ENCODE measurements around the gene SHOC2.
A peak's percentile ranks its signal among the peaks of the same experiment; 100 is the strongest.

SHOC2 gene

GRCh38 chr10:110918643-110919348, 608 bp upstream of the SHOC2 start, which contains the start of gene BBIP1:
Gene BBIP1 (minus strand): TSS chr10:110919180. CDS start chr10:110918157, 1,023 bp downstream.
- peak within 1 kb of the TSS; percentile 96 for H3K4me3 ChIP-seq (ENCODE audit: insufficient read depth, low read depth, low read length)
- H3K27me3 ChIP-seq (ENCODE audit: control insufficient read depth, insufficient read depth, low read length, poor library complexity, severe bottlenecking), result no peaks in the 10 kb centered on the region
- H3K36me3 ChIP-seq (ENCODE audit: control insufficient read depth, insufficient read depth, low read length), result no peaks in the 10 kb centered on the region
- no peaks in the 10 kb centered on the region for H3K9me3 ChIP-seq (ENCODE audit: control insufficient read depth, low read length)
- H3K4me1 ChIP-seq (ENCODE audit: control insufficient read depth, insufficient read depth, low read length), result peaks cover 3% of the 10 kb centered on the region
- peak within 1 kb of the TSS; percentile 98 for H3K27ac ChIP-seq (ENCODE audit: insufficient read depth, low read depth, low read length, poor library complexity, severe bottlenecking)
- WGBS, 2 experiments, result 0% methylated on average over 40 of the region's 40 CpGs

GRCh38 chr10:110919971-110920881, 822 bp downstream of the SHOC2 start:
- 1% methylated on average over 44 of the region's 44 CpGs for WGBS, 2 experiments
- Histone ChIP-seq H3K27me3 (ENCODE audit: control insufficient read depth, insufficient read depth, low read length, poor library complexity, severe bottlenecking) (no peaks in the 10 kb centered on the region), H3K9me3 (ENCODE audit: control insufficient read depth, low read length) (no peaks in the 10 kb centered on the region), H3K4me3 (ENCODE audit: insufficient read depth, low read depth, low read length) (peak overlapping the region; percentile 86), H3K36me3 (ENCODE audit: control insufficient read depth, insufficient read depth, low read length) (no peaks in the 10 kb centered on the region), H3K27ac (ENCODE audit: insufficient read depth, low read depth, low read length, poor library complexity, severe bottlenecking) (peak overlapping the region; percentile 78), H3K4me1 (ENCODE audit: control insufficient read depth, insufficient read depth, low read length) (peaks cover 3% of the 10 kb centered on the region)

- Histone ChIP-seq H3K4me3 (ENCODE audit: insufficient read depth, low read depth, low read length) (no peak overlapping the region), H3K4me1 (ENCODE audit: control insufficient read depth, insufficient read depth, low read length) (peaks cover 3% of the 10 kb centered on the region), H3K36me3 (ENCODE audit: control insufficient read depth, insufficient read depth, low read length) (no peaks in the 10 kb centered on the region), H3K9me3 (ENCODE audit: control insufficient read depth, low read length) (no peaks in the 10 kb centered on the region), H3K27me3 (ENCODE audit: control insufficient read depth, insufficient read depth, low read length, poor library complexity, severe bottlenecking) (no peaks in the 10 kb centered on the region), H3K27ac (ENCODE audit: insufficient read depth, low read depth, low read length, poor library complexity, severe bottlenecking) (no peak overlapping the region)
- 96 to 100% methylated on average over 2 of the region's 2 CpGs for WGBS, 2 experiments
These were observed 4.6 kb downstream of the SHOC2 start for GRCh38 chr10:110923856-110924493.

GRCh38 chr10:110927461-110927860, 8.1 kb downstream of the SHOC2 start:
- Histone ChIP-seq H3K9me3 (ENCODE audit: control insufficient read depth, low read length) (no peaks in the 10 kb centered on the region), H3K4me3 (ENCODE audit: insufficient read depth, low read depth, low read length) (no peak overlapping the region), H3K4me1 (ENCODE audit: control insufficient read depth, insufficient read depth, low read length) (no peaks in the 10 kb centered on the region), H3K36me3 (ENCODE audit: control insufficient read depth, insufficient read depth, low read length) (no peaks in the 10 kb centered on the region), H3K27ac (ENCODE audit: insufficient read depth, low read depth, low read length, poor library complexity, severe bottlenecking) (no peak overlapping the region), H3K27me3 (ENCODE audit: control insufficient read depth, insufficient read depth, low read length, poor library complexity, severe bottlenecking) (no peaks in the 10 kb centered on the region)
- 93 to 96% methylated on average over 2 of the region's 2 CpGs for WGBS, 2 experiments

GRCh38 chr10:110931769-110932381, 12.5 kb downstream of the SHOC2 start:
- Histone ChIP-seq H3K9me3 (ENCODE audit: control insufficient read depth, low read length) (no peaks in the 10 kb centered on the region), H3K27ac (ENCODE audit: insufficient read depth, low read depth, low read length, poor library complexity, severe bottlenecking) (no peak overlapping the region), H3K36me3 (ENCODE audit: control insufficient read depth, insufficient read depth, low read length) (no peaks in the 10 kb centered on the region), H3K4me3 (ENCODE audit: insufficient read depth, low read depth, low read length) (no peak overlapping the region), H3K4me1 (ENCODE audit: control insufficient read depth, insufficient read depth, low read length) (no peaks in the 10 kb centered on the region), H3K27me3 (ENCODE audit: control insufficient read depth, insufficient read depth, low read length, poor library complexity, severe bottlenecking) (no peaks in the 10 kb centered on the region)
- WGBS, 2 experiments, result 89 to 91% methylated on average over 1 of the region's 1 CpG

GRCh38 chr10:110932505-110933180, 13.2 kb downstream of the SHOC2 start:
- 82 to 86% methylated on average over 1 of the region's 1 CpG for WGBS, 2 experiments
- no peak overlapping the region for H3K27ac ChIP-seq (ENCODE audit: insufficient read depth, low read depth, low read length, poor library complexity, severe bottlenecking)

GRCh38 chr10:110936757-110937156, 17.4 kb downstream of the SHOC2 start:
- no peaks in the 10 kb centered on the region for H3K4me1 ChIP-seq (ENCODE audit: control insufficient read depth, insufficient read depth, low read length)
- H3K4me3 ChIP-seq (ENCODE audit: insufficient read depth, low read depth, low read length), result no peak overlapping the region
- WGBS, 2 experiments, result 94 to 96% methylated on average over 18 of the region's 18 CpGs
- H3K9me3 ChIP-seq (ENCODE audit: control insufficient read depth, low read length), result no peaks in the 10 kb centered on the region
- H3K36me3 ChIP-seq (ENCODE audit: control insufficient read depth, insufficient read depth, low read length), result no peaks in the 10 kb centered on the region
- H3K27me3 ChIP-seq (ENCODE audit: control insufficient read depth, insufficient read depth, low read length, poor library complexity, severe bottlenecking), result no peaks in the 10 kb centered on the region
- no peak overlapping the region for H3K27ac ChIP-seq (ENCODE audit: insufficient read depth, low read depth, low read length, poor library complexity, severe bottlenecking)

More at GRCh38 chr10:110932505-110933180, 13.2 kb downstream of the SHOC2 start:
- Histone ChIP-seq H3K4me1 (ENCODE audit: control insufficient read depth, insufficient read depth, low read length) (no peaks in the 10 kb centered on the region), H3K9me3 (ENCODE audit: control insufficient read depth, low read length) (no peaks in the 10 kb centered on the region), H3K36me3 (ENCODE audit: control insufficient read depth, insufficient read depth, low read length) (no peaks in the 10 kb centered on the region), H3K27me3 (ENCODE audit: control insufficient read depth, insufficient read depth, low read length, poor library complexity, severe bottlenecking) (no peaks in the 10 kb centered on the region), H3K4me3 (ENCODE audit: insufficient read depth, low read depth, low read length) (no peak overlapping the region)

- Histone ChIP-seq H3K9me3 (ENCODE audit: control insufficient read depth, low read length) (no peaks in the 10 kb centered on the region), H3K36me3 (ENCODE audit: control insufficient read depth, insufficient read depth, low read length) (no peaks in the 10 kb centered on the region), H3K27me3 (ENCODE audit: control insufficient read depth, insufficient read depth, low read length, poor library complexity, severe bottlenecking) (no peaks in the 10 kb centered on the region), H3K27ac (ENCODE audit: insufficient read depth, low read depth, low read length, poor library complexity, severe bottlenecking) (no peak overlapping the region), H3K4me1 (ENCODE audit: control insufficient read depth, insufficient read depth, low read length) (no peaks in the 10 kb centered on the region), H3K4me3 (ENCODE audit: insufficient read depth, low read depth, low read length) (no peak overlapping the region)
- 95 to 96% methylated on average over 3 of the region's 4 CpGs for WGBS, 2 experiments
These were observed 20.0 kb downstream of the SHOC2 start for GRCh38 chr10:110939419-110939818.

- no peaks in the 10 kb centered on the region for H3K4me1 ChIP-seq (ENCODE audit: control insufficient read depth, insufficient read depth, low read length)
- no peak overlapping the region for H3K27ac ChIP-seq (ENCODE audit: insufficient read depth, low read depth, low read length, poor library complexity, severe bottlenecking)
- H3K36me3 ChIP-seq (ENCODE audit: control insufficient read depth, insufficient read depth, low read length), result no peaks in the 10 kb centered on the region
- 97 to 98% methylated on average over 5 of the region's 5 CpGs for WGBS, 2 experiments
- no peak overlapping the region for H3K4me3 ChIP-seq (ENCODE audit: insufficient read depth, low read depth, low read length)
- no peaks in the 10 kb centered on the region for H3K27me3 ChIP-seq (ENCODE audit: control insufficient read depth, insufficient read depth, low read length, poor library complexity, severe bottlenecking)
- H3K9me3 ChIP-seq (ENCODE audit: control insufficient read depth, low read length), result no peaks in the 10 kb centered on the region
These were observed 25.5 kb downstream of the SHOC2 start for GRCh38 chr10:110944792-110945396.
